Peyer's patch (tissue), 4 donors: ENCODE data around the gene TECTA.

ENCODE experiments used
- POLR2A ChIP-seq, 2 donors: fragments of 450-650 bp; IDR thresholded peaks; one replicate each; pipeline ENCODE4 v1.5.1; 2017; ENCODE audit warnings: antibody characterized with exemption in 2 of 2, mild to moderate bottlenecking in 2 of 2, moderate library complexity in 2 of 2
- TF ChIP-seq, protein P1 (sequence below), 6 experiments: fragments of 450-650 bp in 4 of 6; fragments of 200-600 bp in 2 of 6; sonication (generic) in 1 of 6; IDR thresholded peaks; one replicate each; pipeline ENCODE4 v1.5.1; 2017 to 2019; ENCODE audit warnings: antibody characterized with exemption in 6 of 6, mild to moderate bottlenecking in 3 of 6, moderate library complexity in 1 of 6

DNA sequence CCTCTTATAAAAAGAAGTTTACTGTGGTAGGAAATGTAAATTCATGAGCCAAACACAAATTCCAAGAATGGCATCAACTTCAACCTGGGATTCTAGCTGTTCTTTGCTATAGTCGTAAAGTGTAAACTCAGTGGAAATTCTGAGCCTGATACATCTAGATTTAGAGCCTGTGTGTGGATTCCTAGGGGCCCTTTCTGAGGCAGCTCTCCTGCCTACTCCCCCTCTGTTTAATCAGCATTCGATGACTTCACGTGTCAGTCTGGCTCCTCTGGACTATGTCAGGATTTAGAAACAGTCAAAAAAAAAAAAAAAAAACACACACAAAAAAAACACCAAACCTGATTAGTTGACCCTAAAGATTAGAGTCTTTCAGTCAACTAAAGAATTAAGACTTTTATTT, 98.5 kb downstream of the TECTA start:
- TF ChIP-seq, protein P1, sequence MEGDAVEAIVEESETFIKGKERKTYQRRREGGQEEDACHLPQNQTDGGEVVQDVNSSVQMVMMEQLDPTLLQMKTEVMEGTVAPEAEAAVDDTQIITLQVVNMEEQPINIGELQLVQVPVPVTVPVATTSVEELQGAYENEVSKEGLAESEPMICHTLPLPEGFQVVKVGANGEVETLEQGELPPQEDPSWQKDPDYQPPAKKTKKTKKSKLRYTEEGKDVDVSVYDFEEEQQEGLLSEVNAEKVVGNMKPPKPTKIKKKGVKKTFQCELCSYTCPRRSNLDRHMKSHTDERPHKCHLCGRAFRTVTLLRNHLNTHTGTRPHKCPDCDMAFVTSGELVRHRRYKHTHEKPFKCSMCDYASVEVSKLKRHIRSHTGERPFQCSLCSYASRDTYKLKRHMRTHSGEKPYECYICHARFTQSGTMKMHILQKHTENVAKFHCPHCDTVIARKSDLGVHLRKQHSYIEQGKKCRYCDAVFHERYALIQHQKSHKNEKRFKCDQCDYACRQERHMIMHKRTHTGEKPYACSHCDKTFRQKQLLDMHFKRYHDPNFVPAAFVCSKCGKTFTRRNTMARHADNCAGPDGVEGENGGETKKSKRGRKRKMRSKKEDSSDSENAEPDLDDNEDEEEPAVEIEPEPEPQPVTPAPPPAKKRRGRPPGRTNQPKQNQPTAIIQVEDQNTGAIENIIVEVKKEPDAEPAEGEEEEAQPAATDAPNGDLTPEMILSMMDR (IDR thresholded peaks at IDR 0.05) = no peak
- TF ChIP-seq POLR2A (IDR thresholded peaks at IDR 0.05) = no peak
